Esophagus squamous epithelium (tissue), 4 donors: ENCODE measurements around the gene VEZF1.

ENCODE experiments used
- CTCF ChIP-seq, 6 experiments: fragments of 450-650 bp in 4 of 6; fragments of 200-600 bp in 2 of 6; sonication (generic) in 2 of 6; IDR thresholded peaks; one replicate each; pipeline ENCODE4 v1.5.1; 2016 to 2019; ENCODE audit warnings: antibody characterized with exemption in 6 of 6, mild to moderate bottlenecking in 4 of 6, moderate library complexity in 4 of 6
- POLR2A ChIP-seq, 4 donors: fragments of 450-650 bp; IDR thresholded peaks; one replicate each; pipeline ENCODE4 v1.6.1; 2017; ENCODE audit warnings: antibody characterized with exemption in 4 of 4, mild to moderate bottlenecking in 4 of 4, moderate library complexity in 3 of 4

DNA sequence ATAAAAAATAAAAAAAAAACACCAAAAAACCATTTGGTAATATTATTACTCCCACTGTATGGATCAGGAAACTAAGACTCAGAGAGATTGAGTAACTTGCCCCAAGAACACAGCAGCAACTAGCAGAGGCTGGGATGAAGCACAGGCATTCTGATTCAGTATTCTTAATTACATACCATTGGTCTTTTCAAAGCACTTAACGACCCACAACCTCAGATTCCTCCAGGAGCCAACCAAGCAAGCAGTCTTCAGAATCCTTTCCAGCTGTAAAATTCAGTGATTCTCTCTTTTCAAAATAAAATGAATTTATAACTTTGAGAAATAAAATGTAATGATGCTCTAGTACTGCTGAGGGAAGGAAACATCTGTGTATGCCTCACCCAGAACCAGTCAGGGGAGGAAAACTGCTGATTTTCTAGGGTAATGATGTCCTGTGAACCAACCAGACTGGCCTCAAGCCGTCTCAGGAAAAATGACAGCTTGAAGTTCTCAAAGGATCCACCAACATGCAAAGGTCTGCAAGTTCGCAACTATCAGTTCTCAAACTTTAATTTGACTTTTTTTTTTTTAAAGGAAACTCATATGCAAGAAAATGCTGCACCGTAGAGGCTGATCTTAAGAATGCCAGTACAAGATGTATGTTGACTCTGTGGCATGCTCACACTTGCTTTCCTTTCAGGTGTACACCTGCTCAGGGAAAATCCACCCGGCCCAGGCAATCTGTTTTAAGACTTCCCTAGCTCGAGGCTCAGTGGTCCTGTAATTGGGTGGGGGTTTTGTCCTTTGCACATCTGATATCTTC, 41.9 kb downstream of the VEZF1 start:
- TF ChIP-seq POLR2A (IDR thresholded peaks at IDR 0.05) (no peak), CTCF (IDR thresholded peaks at IDR 0.05) (no peak)
